Measurements from ENCODE around the gene ANKS1A.
A peak's percentile ranks its signal among the peaks of the same experiment; 100 is the strongest.

The ANKS1A gene

DNA sequence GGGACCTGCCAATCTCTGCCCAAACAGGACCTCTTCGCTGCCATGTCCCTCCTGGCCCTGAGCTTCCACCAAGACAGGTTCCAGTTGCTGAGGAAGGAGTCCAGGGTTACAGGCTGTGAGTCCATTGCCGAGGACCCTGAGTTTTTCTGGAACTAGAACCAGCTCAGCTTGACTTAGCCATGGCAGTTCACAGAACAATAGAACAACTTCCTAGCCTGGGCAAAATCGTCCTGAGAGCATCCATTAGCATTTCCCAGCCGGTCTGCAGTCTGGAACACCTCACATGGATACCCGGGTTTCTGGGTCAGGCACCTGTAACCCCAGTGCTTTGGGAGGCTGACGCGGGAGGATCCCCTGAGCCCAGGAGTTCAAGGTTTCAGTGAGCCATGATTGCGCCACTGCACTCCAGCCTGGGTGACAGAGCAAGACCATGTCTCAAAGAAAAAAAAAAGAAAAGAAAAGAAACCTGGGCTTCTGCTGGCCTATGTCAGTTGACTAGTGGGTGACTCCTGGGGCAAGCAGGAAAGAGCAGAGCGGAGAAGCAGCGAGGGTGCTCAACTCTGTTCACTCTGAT is 161.8 kb downstream of the ANKS1A start:
- no peak overlapping the region for H3K4me3 ChIP-seq (ENCODE audit: control insufficient read depth, low read depth, low read length)
- DNase-seq (ENCODE audit: low read depth) = no peak
- TF ChIP-seq, protein P1, sequence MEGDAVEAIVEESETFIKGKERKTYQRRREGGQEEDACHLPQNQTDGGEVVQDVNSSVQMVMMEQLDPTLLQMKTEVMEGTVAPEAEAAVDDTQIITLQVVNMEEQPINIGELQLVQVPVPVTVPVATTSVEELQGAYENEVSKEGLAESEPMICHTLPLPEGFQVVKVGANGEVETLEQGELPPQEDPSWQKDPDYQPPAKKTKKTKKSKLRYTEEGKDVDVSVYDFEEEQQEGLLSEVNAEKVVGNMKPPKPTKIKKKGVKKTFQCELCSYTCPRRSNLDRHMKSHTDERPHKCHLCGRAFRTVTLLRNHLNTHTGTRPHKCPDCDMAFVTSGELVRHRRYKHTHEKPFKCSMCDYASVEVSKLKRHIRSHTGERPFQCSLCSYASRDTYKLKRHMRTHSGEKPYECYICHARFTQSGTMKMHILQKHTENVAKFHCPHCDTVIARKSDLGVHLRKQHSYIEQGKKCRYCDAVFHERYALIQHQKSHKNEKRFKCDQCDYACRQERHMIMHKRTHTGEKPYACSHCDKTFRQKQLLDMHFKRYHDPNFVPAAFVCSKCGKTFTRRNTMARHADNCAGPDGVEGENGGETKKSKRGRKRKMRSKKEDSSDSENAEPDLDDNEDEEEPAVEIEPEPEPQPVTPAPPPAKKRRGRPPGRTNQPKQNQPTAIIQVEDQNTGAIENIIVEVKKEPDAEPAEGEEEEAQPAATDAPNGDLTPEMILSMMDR (conservative IDR thresholded peaks at IDR 0.05; ENCODE audit: control insufficient read depth, insufficient read depth, low read depth, low read length) = no peak

DNA sequence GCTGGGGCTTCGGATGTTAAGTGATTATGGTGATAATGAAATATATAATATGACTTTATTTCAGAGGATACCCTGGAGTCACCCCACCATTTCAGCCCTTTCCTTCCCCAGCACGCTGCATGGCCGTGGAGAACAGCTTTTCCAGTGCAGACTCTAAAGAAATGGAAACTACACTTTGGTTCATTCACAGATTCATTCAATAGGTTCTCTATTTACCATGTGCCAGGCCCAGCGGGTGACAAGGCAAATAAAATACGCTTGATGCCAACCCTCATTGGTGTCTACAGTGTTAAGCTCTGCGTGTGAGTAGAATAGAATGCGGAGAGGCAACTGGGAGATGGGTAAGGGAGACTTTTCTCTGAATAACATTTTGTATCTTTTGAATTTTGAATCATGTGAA is 162.3 kb downstream of the ANKS1A start:
- DNase-seq (ENCODE audit: low read depth) = no peak
- H3K4me3 ChIP-seq (ENCODE audit: control insufficient read depth, low read depth, low read length) = no peak overlapping the region
- TF ChIP-seq, protein P1 (conservative IDR thresholded peaks at IDR 0.05; ENCODE audit: control insufficient read depth, insufficient read depth, low read depth, low read length) = no peak

DNA sequence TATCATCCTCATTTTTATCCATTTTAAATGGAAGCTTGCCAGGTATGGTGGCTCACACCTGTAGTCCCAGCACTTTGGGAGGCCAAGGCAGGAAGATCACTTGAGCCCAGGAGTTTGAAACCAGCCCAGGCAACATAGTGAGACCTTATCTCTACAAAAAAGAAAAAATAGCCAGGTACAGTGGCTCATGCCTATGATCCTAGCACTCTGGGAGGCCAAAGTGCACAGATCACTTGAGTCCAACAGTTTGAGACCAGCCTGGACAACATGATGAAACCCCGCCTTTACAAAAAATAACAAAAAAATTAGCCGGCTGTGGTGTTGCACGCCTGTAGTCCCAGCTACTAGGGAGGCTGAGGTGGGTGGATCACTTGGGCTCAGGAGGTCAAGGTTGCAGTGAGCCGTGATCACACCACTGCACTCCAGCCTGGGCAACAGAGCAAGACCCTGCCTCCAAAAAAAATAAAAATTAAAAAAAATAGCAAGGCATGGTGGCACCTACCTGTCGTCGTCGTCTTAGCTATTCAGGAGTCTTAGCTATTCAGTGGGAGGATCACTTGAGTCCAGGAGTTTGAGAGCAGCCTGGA is 163.0 kb downstream of the ANKS1A start:
- no peak for DNase-seq (ENCODE audit: low read depth)
- no peak overlapping the region for H3K4me3 ChIP-seq (ENCODE audit: control insufficient read depth, low read depth, low read length)
- TF ChIP-seq, protein P1 (conservative IDR thresholded peaks at IDR 0.05; ENCODE audit: control insufficient read depth, insufficient read depth, low read depth, low read length) = no peak

DNA sequence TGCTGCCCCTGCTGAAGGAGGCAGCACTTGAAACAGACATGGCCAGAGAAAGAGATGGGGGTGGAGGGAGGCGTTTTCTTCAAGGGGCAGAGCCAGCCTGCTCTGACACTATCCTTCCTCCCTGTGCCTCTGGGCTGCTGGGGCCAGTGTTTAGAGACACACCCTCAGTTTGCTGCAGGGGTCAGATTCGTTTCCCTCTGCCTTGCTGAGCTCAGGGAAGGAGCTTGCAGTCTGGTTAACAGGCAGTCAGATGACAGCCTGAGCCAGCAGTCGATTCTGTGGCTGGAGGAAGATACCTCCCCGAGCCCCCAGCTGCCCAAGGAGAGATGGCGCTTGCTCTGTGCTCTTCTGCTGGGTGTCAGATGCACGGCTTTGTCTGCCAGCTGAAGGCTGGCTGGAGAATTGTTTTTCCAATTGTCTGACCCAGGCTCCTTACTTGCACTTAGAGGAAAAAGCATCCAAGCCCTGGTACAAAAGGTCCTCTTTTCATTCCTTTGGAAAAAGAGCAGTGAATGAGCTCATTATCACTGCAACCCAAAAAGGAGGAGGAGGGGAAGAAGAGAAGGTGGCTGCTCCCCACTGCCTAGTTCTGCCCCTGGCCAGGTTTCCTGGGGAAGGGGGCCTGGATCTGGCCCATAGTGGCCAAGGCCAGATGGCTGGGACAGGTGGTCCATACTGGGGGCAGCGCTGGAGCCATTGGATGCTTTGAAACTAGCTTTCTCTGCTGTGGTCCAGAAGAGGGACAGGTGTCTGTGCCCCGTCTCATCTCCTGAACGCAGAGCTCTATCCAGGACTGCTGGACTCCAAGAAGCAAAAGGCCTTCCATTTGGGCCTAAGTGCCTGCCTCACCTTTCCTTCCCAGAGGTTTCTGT is 163.9 kb downstream of the ANKS1A start:
- TF ChIP-seq, protein P1 (conservative IDR thresholded peaks at IDR 0.05; ENCODE audit: control insufficient read depth, insufficient read depth, low read depth, low read length) = no peak
- H3K4me3 ChIP-seq (ENCODE audit: control insufficient read depth, low read depth, low read length) = no peak overlapping the region
- peak; percentile 9 for DNase-seq (ENCODE audit: low read depth)

DNA sequence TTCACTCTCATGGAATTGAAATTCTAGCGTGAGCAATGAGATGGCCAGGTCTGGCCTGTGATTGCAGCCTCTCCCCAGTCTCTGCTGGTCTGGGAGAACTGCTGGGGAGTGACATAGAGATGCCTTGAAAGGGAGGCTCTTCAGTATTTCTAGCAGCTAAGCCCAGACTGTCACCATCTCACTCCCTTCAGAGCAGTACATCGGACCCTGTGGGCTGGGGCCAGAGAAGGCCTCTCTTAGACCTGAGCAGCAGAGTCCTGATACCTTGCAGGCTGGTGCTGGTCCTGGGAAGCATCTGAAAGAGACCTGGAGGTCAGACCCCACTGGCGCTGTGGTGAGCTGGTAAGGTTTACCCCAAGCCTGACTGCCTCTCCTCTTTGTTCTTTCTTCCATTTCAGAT is 164.6 kb downstream of the ANKS1A start:
- no peak for DNase-seq (ENCODE audit: low read depth)
- H3K4me3 ChIP-seq (ENCODE audit: control insufficient read depth, low read depth, low read length) = no peak overlapping the region
- TF ChIP-seq, protein P1 (conservative IDR thresholded peaks at IDR 0.05; ENCODE audit: control insufficient read depth, insufficient read depth, low read depth, low read length) = no peak

DNA sequence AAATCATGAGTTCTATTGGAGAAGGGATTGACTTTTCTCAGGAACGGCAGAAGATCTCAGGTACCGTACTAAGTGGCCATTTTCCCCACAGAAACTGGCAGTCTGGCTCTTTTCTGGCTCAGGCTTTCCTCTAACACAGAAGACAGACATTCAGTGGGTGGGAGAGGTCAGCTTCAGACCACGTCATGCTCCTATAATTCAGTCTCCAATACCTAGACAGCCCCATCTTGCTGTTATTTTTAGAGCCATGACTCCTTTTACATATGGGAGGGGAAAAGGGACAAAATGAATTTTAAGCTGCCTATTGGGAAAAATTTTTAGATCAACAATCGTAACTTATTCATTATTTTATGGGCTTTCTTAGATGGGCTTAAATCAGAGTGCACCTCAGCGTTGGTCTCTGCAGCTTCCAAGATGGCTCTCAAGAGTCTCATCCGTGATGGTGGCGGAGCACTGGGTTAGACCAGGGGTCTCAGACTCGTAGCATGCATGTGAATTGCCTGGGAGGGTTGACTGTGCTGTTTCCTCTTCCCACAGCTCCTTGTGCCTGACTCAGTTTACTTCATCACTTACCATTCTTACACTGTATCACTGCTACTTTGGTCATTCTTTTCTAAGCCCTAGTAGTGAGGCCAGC is 165.2 kb downstream of the ANKS1A start:
- DNase-seq (ENCODE audit: low read depth) = peak; percentile 24
- TF ChIP-seq, protein P1 (conservative IDR thresholded peaks at IDR 0.05; ENCODE audit: control insufficient read depth, insufficient read depth, low read depth, low read length) = no peak
- H3K4me3 ChIP-seq (ENCODE audit: control insufficient read depth, low read depth, low read length) = no peak overlapping the region

Data from fibroblast of mammary gland (primary cell).